HG03066 (cell line): Measurements from ENCODE around the gene BTBD9.
A peak's percentile ranks its signal among the peaks of the same experiment; 100 is the strongest.

Source experiments
- ATAC-seq: cut with Tn5 transposase; IDR thresholded peaks from one replicate; pipeline ENCODE4 v1.9.1; 2021; ENCODE audit warnings: low read depth; ENCODE audit not compliant: unreplicated experiment

The BTBD9 gene

GRCh38 chr6:38271081-38271480 lies 368.6 kb downstream of the BTBD9 start:
- no peak for ATAC-seq

DNA sequence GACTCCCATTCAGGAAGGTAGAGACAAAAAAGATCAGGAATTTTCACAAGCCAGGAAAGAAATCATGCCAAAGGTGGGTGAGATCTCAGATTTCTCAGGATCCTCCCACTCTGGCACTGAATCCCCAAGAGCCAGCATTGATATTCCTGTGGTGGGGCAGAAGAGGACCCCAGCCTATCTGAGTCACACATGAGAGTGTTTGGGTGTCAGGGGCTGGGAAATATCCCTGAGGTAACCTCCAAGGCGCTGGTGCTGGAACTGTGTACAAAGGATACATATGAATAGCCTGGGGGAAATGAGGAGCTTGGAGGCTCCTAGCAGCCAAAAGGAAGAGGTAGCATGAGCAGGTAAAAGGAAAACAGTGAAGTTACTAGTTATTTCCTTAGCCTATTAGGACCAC lies 369.4 kb downstream of the BTBD9 start:
- no peak for ATAC-seq

- ATAC-seq, result no peak
Measured at GRCh38 chr6:38269461-38270172, 370.1 kb downstream of the BTBD9 start.

- ATAC-seq, result no peak
Measured at GRCh38 chr6:38268342-38268741, 371.4 kb downstream of the BTBD9 start.

DNA sequence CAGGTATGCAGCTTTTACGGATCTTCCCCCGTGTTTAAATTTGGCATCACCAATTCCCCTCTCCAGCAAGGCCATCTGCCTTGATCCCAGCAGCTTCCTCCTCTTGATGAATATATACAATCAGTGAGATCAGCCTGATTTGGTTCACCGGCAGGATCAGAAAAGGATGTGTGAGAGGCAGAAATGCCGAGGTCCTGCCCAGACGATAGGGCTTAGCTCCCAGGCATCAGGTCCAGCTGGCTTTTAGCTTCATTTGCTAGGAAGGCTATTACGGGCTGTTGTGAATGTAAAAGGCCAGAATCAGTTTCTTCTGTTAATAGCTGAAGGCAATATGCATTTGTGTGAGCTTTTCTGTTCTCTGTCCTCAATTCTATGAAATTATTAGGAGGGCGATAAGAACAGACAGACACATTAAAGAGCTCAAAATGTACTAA lies 372.8 kb downstream of the BTBD9 start:
- ATAC-seq, result no peak

DNA sequence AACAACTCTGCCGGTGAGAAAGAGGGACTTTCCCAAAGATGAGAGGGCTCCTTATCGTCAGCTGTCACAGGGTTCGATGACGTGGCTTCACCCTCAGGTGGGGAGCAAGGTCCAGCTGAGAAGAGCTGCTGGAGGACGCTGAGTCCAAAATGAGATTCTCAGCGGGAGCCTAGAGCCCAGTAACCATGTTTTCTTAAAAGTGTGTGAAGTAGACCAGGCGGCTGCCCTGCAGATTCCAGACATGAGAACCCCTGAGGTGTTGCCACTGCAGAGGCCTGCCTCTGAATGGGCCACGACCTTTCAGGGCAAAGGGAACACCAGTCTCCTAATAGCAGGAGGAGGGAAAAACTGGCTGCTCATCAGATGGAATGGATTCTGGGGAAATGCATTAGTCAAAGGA lies 375.1 kb downstream of the BTBD9 start:
- ATAC-seq, result no peak

DNA sequence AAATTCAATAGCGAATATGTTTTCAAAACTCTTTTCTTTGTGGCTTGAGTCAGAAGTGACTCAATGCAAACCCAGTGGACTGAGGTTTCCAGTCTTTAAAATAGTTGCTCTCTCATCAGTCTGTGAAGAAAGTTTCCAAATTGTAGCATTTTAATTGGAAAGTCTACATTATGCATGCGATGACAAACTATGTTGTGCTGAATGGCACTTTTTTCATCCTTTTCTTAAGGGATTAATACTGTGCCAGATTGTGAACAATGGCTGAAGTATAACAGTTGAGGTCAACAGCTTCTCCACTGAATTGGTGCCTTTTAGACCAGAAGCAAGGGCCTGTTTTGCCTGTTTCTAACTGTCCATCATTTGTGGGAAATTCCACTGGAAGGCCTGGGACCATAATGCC lies 377.1 kb downstream of the BTBD9 start:
- no peak for ATAC-seq

DNA sequence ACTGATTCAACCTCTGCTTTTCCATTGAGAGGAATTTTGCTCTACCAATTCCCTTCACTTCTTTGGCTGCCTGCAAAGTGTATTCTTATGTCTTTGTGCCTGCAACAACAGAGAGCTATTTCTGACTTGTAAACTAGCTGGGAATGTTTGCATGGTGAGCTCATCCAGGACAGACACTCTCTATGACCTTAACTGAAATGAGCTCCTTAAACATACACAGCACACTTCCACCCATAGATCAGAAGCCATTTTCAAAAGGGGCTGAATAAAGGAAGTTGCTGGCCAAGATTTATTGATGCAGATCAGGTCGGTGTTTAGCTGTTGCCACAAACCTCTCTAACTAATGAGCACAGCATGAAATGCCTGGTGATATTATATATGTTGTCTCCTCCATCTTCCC lies 377.7 kb downstream of the BTBD9 start:
- no peak for ATAC-seq

GRCh38 chr6:38261626-38262025 lies 378.1 kb downstream of the BTBD9 start:
- ATAC-seq, result no peak

- ATAC-seq, result no peak
Measured at GRCh38 chr6:38259736-38260135, 380.0 kb downstream of the BTBD9 start.

DNA sequence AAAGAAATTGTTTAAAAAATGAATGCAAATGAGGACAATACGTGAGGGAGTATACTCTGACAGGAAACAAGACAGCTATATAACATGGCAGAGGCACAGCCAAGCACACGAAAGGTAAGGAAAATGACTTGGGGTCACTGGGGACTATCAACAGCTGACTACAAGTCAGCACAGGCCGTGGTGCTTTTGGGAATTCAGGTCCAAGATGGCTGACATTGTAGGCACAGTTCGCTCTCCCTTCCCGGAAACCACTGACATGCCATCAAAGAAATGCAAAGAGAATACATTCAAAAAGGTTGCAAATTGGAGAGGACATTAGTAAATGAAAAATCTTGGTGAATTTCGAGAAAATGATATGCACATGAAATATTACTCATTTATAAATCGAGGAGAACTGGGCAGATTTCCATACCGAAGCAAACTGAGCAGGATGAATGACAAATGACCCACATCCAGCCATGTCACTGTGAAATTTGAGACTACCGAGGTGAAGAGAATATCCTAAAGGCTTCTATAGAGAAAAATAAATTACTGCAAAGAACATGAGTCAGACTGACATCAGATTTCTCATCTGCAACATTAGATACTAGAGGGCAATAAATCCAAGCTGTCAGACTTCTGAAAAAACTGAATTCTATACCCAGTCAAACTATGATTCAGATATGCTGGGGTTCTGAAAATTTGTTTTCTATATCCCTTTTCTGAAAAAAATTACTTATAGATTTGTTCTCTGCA lies 391.1 kb downstream of the BTBD9 start:
- no peak for ATAC-seq

GRCh38 chr6:38245295-38245694 lies 394.4 kb downstream of the BTBD9 start:
- no peak for ATAC-seq

DNA sequence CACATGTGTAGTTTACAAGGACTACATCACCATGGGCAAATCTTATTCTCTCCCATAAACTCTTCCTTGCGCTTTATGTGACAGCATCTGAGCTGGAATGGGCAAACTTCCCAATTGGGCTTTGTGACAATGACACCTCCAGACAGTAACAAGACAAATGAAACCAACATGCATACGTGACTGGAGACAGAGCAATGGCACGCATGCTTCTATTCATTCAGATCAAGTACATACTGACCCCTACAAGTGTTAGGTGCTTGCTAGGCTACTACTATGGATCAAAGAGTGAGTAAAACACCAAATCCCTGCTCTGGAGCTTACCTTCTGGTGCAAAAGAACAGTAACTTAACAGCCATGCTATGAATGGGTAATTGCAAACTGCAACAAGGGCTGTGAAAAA lies 394.9 kb downstream of the BTBD9 start:
- ATAC-seq, result no peak

GRCh38 chr6:38241200-38241871 lies 398.4 kb downstream of the BTBD9 start:
- ATAC-seq, result no peak

- ATAC-seq, result no peak
Measured at GRCh38 chr6:38239719-38240451, 399.8 kb downstream of the BTBD9 start.

- ATAC-seq, result no peak
Measured at GRCh38 chr6:38236631-38237030, 403.1 kb downstream of the BTBD9 start.

- peak; percentile 70 for ATAC-seq
Measured at GRCh38 chr6:38234934-38235682, 404.6 kb downstream of the BTBD9 start.

GRCh38 chr6:38234141-38234540 lies 405.6 kb downstream of the BTBD9 start:
- ATAC-seq, result no peak

DNA sequence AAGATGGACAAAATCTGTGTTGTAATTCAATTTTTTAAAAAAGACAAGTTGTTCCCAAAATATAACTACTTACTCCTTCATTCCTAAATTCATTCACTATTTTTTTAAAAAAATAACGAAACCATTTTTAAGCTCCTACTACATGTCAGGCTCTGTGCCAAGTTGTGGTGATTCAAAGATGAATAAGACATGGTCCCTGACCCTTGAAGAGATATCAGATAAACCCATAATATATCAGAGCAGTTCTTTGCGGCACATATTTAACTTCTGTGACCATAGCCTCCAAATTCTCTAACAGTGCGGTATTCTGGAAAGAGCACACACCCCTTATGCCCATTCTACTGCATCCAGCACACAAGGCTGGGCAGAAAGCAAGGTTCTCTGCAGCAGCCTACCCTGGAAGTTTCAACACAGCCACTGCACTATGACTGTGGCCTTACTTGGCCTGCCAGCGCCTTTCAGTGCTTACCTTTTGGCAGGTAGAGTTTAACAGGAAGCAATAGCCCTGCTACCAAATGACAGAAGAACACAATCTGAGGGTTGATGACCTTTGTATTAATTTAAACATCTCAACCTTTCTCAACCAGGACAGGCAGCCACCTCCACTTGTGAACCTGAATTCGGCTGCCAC lies 406.5 kb downstream of the BTBD9 start:
- no peak for ATAC-seq

- no peak for ATAC-seq
Measured at GRCh38 chr6:38225766-38226165, 414.0 kb downstream of the BTBD9 start.
